DOHH2 (cell line): ENCODE results near the gene PRDM10.
"Not testable (repeated sequence)": the region's sequence is repeated elsewhere in the genome, so short reads cannot be mapped to it uniquely, and the experiment has no call there.

Experiments
- H3F3A ChIP-seq: fragments of 200-600 bp; sonication (generic), shearing (Covaris generic); 2 replicates; pipeline ENCODE4 v1.6.0; 2016; ENCODE audit warnings: antibody characterized with exemption, mild to moderate bottlenecking; ENCODE audit not compliant: control insufficient read depth, insufficient read depth
- H3K27ac ChIP-seq: fragments of 200-600 bp; sonication (generic); 2 replicates; pipeline ENCODE4 v1.5.1; 2014; ENCODE audit warnings: low read depth, mild to moderate bottlenecking, low read length, moderate library complexity
- H3K27me3 ChIP-seq: fragments of 200-600 bp; sonication (generic); 2 replicates; pipeline ENCODE4 v1.6.1; 2014; ENCODE audit warnings: mild to moderate bottlenecking, low read length, mixed read lengths; ENCODE audit not compliant: control insufficient read depth
- H3K36me3 ChIP-seq: fragments of 200-600 bp; sonication (generic); 2 replicates; pipeline ENCODE4 v1.6.1; 2014; ENCODE audit warnings: mild to moderate bottlenecking, low read length, moderate library complexity, mixed read lengths; ENCODE audit not compliant: control insufficient read depth
- H3K4me1 ChIP-seq: fragments of 200-600 bp; sonication (generic); 2 replicates; pipeline ENCODE4 v1.6.1; 2014; ENCODE audit warnings: mild to moderate bottlenecking, low read length, mixed read lengths; ENCODE audit not compliant: control insufficient read depth
- H3K4me2 ChIP-seq: fragments of 200-600 bp; sonication (generic); 2 replicates; pipeline ENCODE4 v1.6.0; 2014; ENCODE audit warnings: mild to moderate bottlenecking, low read length, moderate library complexity
- H3K4me3 ChIP-seq: fragments of 200-600 bp; sonication (generic); 2 replicates; pipeline ENCODE4 v1.5.1; 2014; ENCODE audit warnings: mild to moderate bottlenecking, low read length, mixed read lengths
- H3K79me2 ChIP-seq: fragments of 200-600 bp; sonication (generic); 2 replicates; pipeline ENCODE4 v1.6.1; 2014; ENCODE audit warnings: mild to moderate bottlenecking, low read length, mixed read lengths; ENCODE audit not compliant: control insufficient read depth
- H3K9me2 ChIP-seq: fragments of 200-600 bp; sonication (generic); replicated peaks from 2 replicates; pipeline ENCODE4 v1.6.1; 2014; ENCODE audit warnings: mild to moderate bottlenecking, low read length, mixed read lengths; ENCODE audit not compliant: control insufficient read depth
- H3K9me3 ChIP-seq: fragments of 200-600 bp; sonication (generic); 2 replicates; pipeline ENCODE4 v1.6.1; 2014; ENCODE audit warnings: antibody characterized with exemption, low read length, mixed read lengths; ENCODE audit not compliant: control insufficient read depth, insufficient read depth
- H4K20me1 ChIP-seq: fragments of 200-600 bp; sonication (generic); 2 replicates; pipeline ENCODE4 v1.6.0; 2014; ENCODE audit warnings: low read depth, mild to moderate bottlenecking, antibody characterized with exemption, low read length, moderate library complexity; ENCODE audit not compliant: control insufficient read depth, insufficient read depth
- CTCF ChIP-seq: fragments of 200-600 bp; sonication (generic); IDR thresholded peaks from one replicate; pipeline ENCODE4 v1.5.1; 2014; ENCODE audit warnings: antibody characterized with exemption, mild to moderate bottlenecking, low read depth, low read length; ENCODE audit not compliant: poor library complexity, severe bottlenecking
- EZH2phosphoT487 ChIP-seq: fragments of 200-600 bp; sonication (generic); IDR thresholded peaks from 2 replicates; pipeline ENCODE4 v1.6.1; 2017; ENCODE audit warnings: borderline replicate concordance, mild to moderate bottlenecking, antibody characterized with exemption, low read length, moderate library complexity, mixed read lengths

PRDM10 gene

GRCh38 chr11:130024361-130024760, 21.7 kb upstream of the PRDM10 start:
- Histone ChIP-seq H3K4me3 (no peak overlapping the region), H3K27ac (no peak overlapping the region), H3K9me2 (no peaks in the 10 kb centered on the region), H3K36me3 (no peaks in the 10 kb centered on the region), H4K20me1 (no peaks in the 10 kb centered on the region), H3K4me2 (peak overlapping the region; percentile 73), H3K9me3 (no peaks in the 10 kb centered on the region), H3K79me2 (no peaks in the 10 kb centered on the region), H3K27me3 (no peaks in the 10 kb centered on the region), H3F3A (0 out of 2 replicates have a peak, but pooled peaks cover 3% of the 10 kb centered on the region), H3K4me1 (peaks cover 43% of the 10 kb centered on the region)
- TF ChIP-seq EZH2phosphoT487 = no peak
- no peak for TF ChIP-seq CTCF

- Histone ChIP-seq H3K4me3 (peak overlapping the region; percentile 55), H3K9me2 (no peaks in the 10 kb centered on the region), H4K20me1 (no peaks in the 10 kb centered on the region), H3K79me2 (no peaks in the 10 kb centered on the region), H3K27me3 (no peaks in the 10 kb centered on the region), H3K4me1 (peaks cover 53% of the 10 kb centered on the region), H3K27ac (peak overlapping the region; percentile 52), H3K4me2 (peak overlapping the region; percentile 73), H3K9me3 (no peaks in the 10 kb centered on the region), H3K36me3 (no peaks in the 10 kb centered on the region), H3F3A (peaks cover 6% of the 10 kb centered on the region; the same call in 1 of the 2 replicates)
- no peak for TF ChIP-seq CTCF
- TF ChIP-seq EZH2phosphoT487 = no peak
Measured at GRCh38 chr11:130023204-130023603, 20.6 kb upstream of the PRDM10 start.

GRCh38 chr11:130022799-130023198, 20.2 kb upstream of the PRDM10 start:
- Histone ChIP-seq H3K27ac (peak overlapping the region; percentile 52; the same call in 1 of the 2 replicates), H4K20me1 (no peaks in the 10 kb centered on the region), H3F3A (peaks cover 6% of the 10 kb centered on the region; the same call in 1 of the 2 replicates), H3K36me3 (no peaks in the 10 kb centered on the region), H3K4me1 (peaks cover 55% of the 10 kb centered on the region), H3K9me2 (no peaks in the 10 kb centered on the region), H3K79me2 (no peaks in the 10 kb centered on the region), H3K27me3 (no peaks in the 10 kb centered on the region), H3K4me3 (peak overlapping the region; percentile 55), H3K4me2 (peak overlapping the region; percentile 73), H3K9me3 (no peaks in the 10 kb centered on the region)
- no peak for TF ChIP-seq CTCF
- TF ChIP-seq EZH2phosphoT487 = no peak

GRCh38 chr11:130021606-130022005, 19.0 kb upstream of the PRDM10 start:
- H3K27me3 ChIP-seq, H3K9me3 ChIP-seq, H3F3A ChIP-seq, H4K20me1 ChIP-seq, H3K27ac ChIP-seq, H3K36me3 ChIP-seq, H3K9me2 ChIP-seq, H3K4me2 ChIP-seq, H3K4me3 ChIP-seq, H3K79me2 ChIP-seq: not testable (repeated sequence)
- peaks cover 61% of the 10 kb centered on the region for H3K4me1 ChIP-seq
